T-helper 1 cell treated with Interleukin-12 subunit alpha and Interleukin-12 subunit beta and Interleukin-4 antibody, amounts not matched to agents 30 ng/mL and 1 ng/mL, for 36 hours (primary cell): Measurements from ENCODE around the gene CDH23. TPM values are rescaled to one million over a fixed set of nuclear protein-coding genes. Genes with fewer than 3 reads are reported as not detected.

Source experiments
- intact Hi-C: fragments of 100-400 bp; cut with micrococcal nuclease; formaldehyde crosslinking; loops from one replicate; pipeline ENCODE4 v1.15.1; 2024
- total RNA-seq: library from RNA; stranded (reverse); gene quantifications from 2 replicates; pipeline ENCODE4 v1.2.3, GENCODE V29; 2022

The CDH23 gene
- total RNA-seq, 1 donor from 2014 or later: 1.3 TPM

GRCh38 chr10:71854031-71854430, 457.3 kb downstream of the CDH23 start:
- intact Hi-C loops: loop anchor here (5.0 kb wide), 1 partner anchor 363 kb away; the partner anchor contains the start of genes ANAPC16 and ASCC1

- intact Hi-C loops: no loop called here
Measured at GRCh38 chr10:71856619-71857018, 459.9 kb downstream of the CDH23 start.

GRCh38 chr10:71857934-71858890, 461.5 kb downstream of the CDH23 start:
- intact Hi-C loops: no loop called here

GRCh38 chr10:71860243-71861029, 463.7 kb downstream of the CDH23 start:
- intact Hi-C loops: no loop called here

GRCh38 chr10:71863203-71863602, 466.5 kb downstream of the CDH23 start:
- intact Hi-C loops: no loop called here

- intact Hi-C loops: no loop called here
Measured at GRCh38 chr10:71864911-71865361, 468.2 kb downstream of the CDH23 start.

Other genes with a start within 250 kb of the CDH23 start
- 0.02 TPM in 1 of 2 replicates, not detected in the other for gene UNC5B, start 184.3 kb upstream of the CDH23 start, total RNA-seq
- gene SLC29A3, start 77.7 kb upstream of the CDH23 start, total RNA-seq: 2.7 and 2.8 TPM in 2 replicates